Spleen (tissue), 7 donors: Measurements from ENCODE around the gene FGR.

ENCODE experiments used
- CTCF ChIP-seq, 11 experiments: fragments of 200-600 bp in 7 of 11; fragments of 450-650 bp in 4 of 11; sonication (generic) in 4 of 11; IDR thresholded peaks in 8 of 11; conservative IDR thresholded peaks in 3 of 11; 1 replicate in 7 of 11; 2 replicates in 4 of 11; pipeline versions ENCODE4 v1.4.0 to v1.8.0; 2016 to 2021; ENCODE audit warnings: antibody characterized with exemption in 11 of 11, inconsistent platforms in 4 of 11, mild to moderate bottlenecking in 1 of 11
- POLR2A ChIP-seq, 3 donors: fragments of 450-650 bp; IDR thresholded peaks; one replicate each; pipeline ENCODE4 v1.5.1; 2017; ENCODE audit warnings: antibody characterized with exemption in 3 of 3, mild to moderate bottlenecking in 1 of 3
- POLR2AphosphoS5 ChIP-seq, 3 donors: sonication (generic); formaldehyde crosslinking; IDR thresholded peaks; one replicate each; pipeline ENCODE4 v1.5.1; 2017; ENCODE audit warnings: antibody characterized with exemption in 3 of 3
- donor health status: DM: no; HTN: no; CAD: no; lungs with moderate emphysema.
- donor health status: DM: no; HTN: no; CAD: no.
- donor health status: DM: no; HTN: no; CAD: no.

- TF ChIP-seq POLR2A (IDR thresholded peaks at IDR 0.05) (no peak), CTCF (IDR thresholded peaks at IDR 0.05 in 8 of 11, conservative IDR thresholded peaks at IDR 0.05 in 3 of 11) (no peak), POLR2AphosphoS5 (IDR thresholded peaks at IDR 0.05) (no peak)
Measured at GRCh38 chr1:27611450-27611849, 23.5 kb downstream of the FGR start.
